ENCODE results near the gene LY6G5C.

- TF ChIP-seq CTCF (IDR thresholded peaks at IDR 0.05): no peak
- TF ChIP-seq POLR2A (IDR thresholded peaks at IDR 0.05): no peak
Measured at GRCh38 chr6:31643818-31644454, 36.9 kb downstream of the LY6G5C start.
